HEK293 (cell line): ENCODE results near the gene TULP1.
A peak's percentile ranks its signal among the peaks of the same experiment; 100 is the strongest.

Experiments used
- GLIS1 ChIP-seq: fragments of 450-650 bp; formaldehyde crosslinking; IDR thresholded peaks from 2 replicates; pipeline ENCODE4 v1.5.1; 2016; ENCODE audit warnings: missing biosample characterization, missing genetic modification characterization
- HOXC10 ChIP-seq: sonication (generic); formaldehyde crosslinking; IDR thresholded peaks from 2 replicates; pipeline ENCODE4 v1.8.1; 2023; ENCODE audit warnings: mild to moderate bottlenecking, missing genetic modification reagents
- KLF8 ChIP-seq: fragments of 450-650 bp; formaldehyde crosslinking; IDR thresholded peaks from 2 replicates; pipeline ENCODE4 v1.5.1; 2016; ENCODE audit warnings: missing biosample characterization, missing genetic modification characterization
- PBX3 ChIP-seq: sonication (generic); formaldehyde crosslinking; IDR thresholded peaks from 2 replicates; pipeline ENCODE4 v1.8.1; 2022; ENCODE audit warnings: mild to moderate bottlenecking, moderate library complexity, missing genetic modification reagents
- PRDM1 ChIP-seq: fragments of 450-650 bp; formaldehyde crosslinking; IDR thresholded peaks from 2 replicates; pipeline ENCODE4; 2016; ENCODE audit warnings: missing biosample characterization, missing genetic modification characterization
- SCRT2 ChIP-seq: fragments of 450-650 bp; formaldehyde crosslinking; IDR thresholded peaks from 2 replicates; pipeline ENCODE4 v1.5.1; 2016; ENCODE audit warnings: missing biosample characterization, missing genetic modification characterization
- ZBTB20 ChIP-seq: fragments of 450-650 bp; formaldehyde crosslinking; IDR thresholded peaks from 2 replicates; pipeline ENCODE4 v1.5.1; 2016; ENCODE audit warnings: missing biosample characterization, missing genetic modification characterization
- ZFP41 ChIP-seq: fragments of 450-650 bp; formaldehyde crosslinking; IDR thresholded peaks from 2 replicates; pipeline ENCODE4 v1.5.1; 2016; ENCODE audit warnings: missing biosample characterization, missing genetic modification characterization, borderline replicate concordance
- ZIC2 ChIP-seq: fragments of 450-650 bp; formaldehyde crosslinking; IDR thresholded peaks from 2 replicates; pipeline ENCODE4 v1.5.1; 2016; ENCODE audit warnings: missing biosample characterization, missing genetic modification characterization
- ZNF155 ChIP-seq: fragments of 450-650 bp; formaldehyde crosslinking; IDR thresholded peaks from 2 replicates; pipeline ENCODE4 v1.5.1; 2016; ENCODE audit warnings: missing biosample characterization, missing genetic modification characterization
- ZNF2 ChIP-seq: fragments of 450-650 bp; formaldehyde crosslinking; IDR thresholded peaks from 2 replicates; pipeline ENCODE4 v1.5.1; 2016; ENCODE audit warnings: missing biosample characterization, missing genetic modification characterization
- ZNF292 ChIP-seq: fragments of 450-650 bp; formaldehyde crosslinking; IDR thresholded peaks from 2 replicates; pipeline ENCODE4 v1.5.1; 2016; ENCODE audit warnings: low read depth, missing biosample characterization, missing genetic modification characterization, borderline replicate concordance
- ZNF324 ChIP-seq: fragments of 450-650 bp; formaldehyde crosslinking; IDR thresholded peaks from 2 replicates; pipeline ENCODE4 v1.5.1; 2016; ENCODE audit warnings: missing biosample characterization, missing genetic modification characterization
- ZNF37A ChIP-seq: fragments of 450-650 bp; IDR thresholded peaks from 2 replicates; pipeline ENCODE4 v1.5.1; 2018; ENCODE audit warnings: missing biosample characterization, missing genetic modification characterization
- ZNF48 ChIP-seq: fragments of 450-650 bp; formaldehyde crosslinking; IDR thresholded peaks from 2 replicates; pipeline ENCODE4 v1.5.1; 2016; ENCODE audit warnings: missing biosample characterization, missing genetic modification characterization
- ZNF514 ChIP-seq: fragments of 450-650 bp; formaldehyde crosslinking; IDR thresholded peaks from 2 replicates; pipeline ENCODE4 v1.5.1; 2016; ENCODE audit warnings: missing biosample characterization, missing genetic modification characterization
- ZNF549 ChIP-seq: fragments of 450-650 bp; IDR thresholded peaks from 2 replicates; pipeline ENCODE4 v1.5.1; 2018; ENCODE audit warnings: missing biosample characterization, missing genetic modification characterization, mild to moderate bottlenecking, inconsistent platforms, moderate library complexity
- ZNF610 ChIP-seq: fragments of 450-650 bp; formaldehyde crosslinking; IDR thresholded peaks from 2 replicates; pipeline ENCODE4 v1.5.1; 2016; ENCODE audit warnings: missing biosample characterization, missing genetic modification characterization, borderline replicate concordance
- ZNF621 ChIP-seq: fragments of 450-650 bp; formaldehyde crosslinking; IDR thresholded peaks from 2 replicates; pipeline ENCODE4 v1.5.1; 2017; ENCODE audit warnings: missing biosample characterization, missing genetic modification characterization
- ZNF629 ChIP-seq: fragments of 450-650 bp; formaldehyde crosslinking; IDR thresholded peaks from 2 replicates; pipeline ENCODE4 v1.5.1; 2017; ENCODE audit warnings: missing biosample characterization, missing genetic modification characterization
- ZNF645 ChIP-seq: fragments of 450-650 bp; formaldehyde crosslinking; IDR thresholded peaks from 2 replicates; pipeline ENCODE4; 2016; ENCODE audit warnings: missing biosample characterization, missing genetic modification characterization
- ZNF830 ChIP-seq: fragments of 450-650 bp; IDR thresholded peaks from 2 replicates; pipeline ENCODE4 v1.5.0; 2018; ENCODE audit warnings: missing biosample characterization, missing genetic modification characterization, low read depth, mild to moderate bottlenecking, moderate library complexity
- ZNF837 ChIP-seq: fragments of 450-650 bp; formaldehyde crosslinking; IDR thresholded peaks from 2 replicates; pipeline ENCODE4 v1.5.1; 2016; ENCODE audit warnings: missing biosample characterization, missing genetic modification characterization
- ZNF843 ChIP-seq: fragments of 450-650 bp; formaldehyde crosslinking; IDR thresholded peaks from 2 replicates; pipeline ENCODE4 v1.5.1; 2016; ENCODE audit warnings: missing biosample characterization, missing genetic modification characterization
- ZSCAN23 ChIP-seq: fragments of 450-650 bp; formaldehyde crosslinking; IDR thresholded peaks from 2 replicates; pipeline ENCODE4 v1.5.1; 2016; ENCODE audit warnings: missing biosample characterization, missing genetic modification characterization
- TF ChIP-seq, protein P1 (sequence below): fragments of 450-650 bp; formaldehyde crosslinking; IDR thresholded peaks from 2 replicates; pipeline ENCODE4 v1.5.1; 2016; ENCODE audit warnings: missing biosample characterization, missing genetic modification characterization
- TF ChIP-seq, protein P2 (sequence below): fragments of 450-650 bp; formaldehyde crosslinking; IDR thresholded peaks from 2 replicates; pipeline ENCODE4 v1.5.1; 2016; ENCODE audit warnings: missing biosample characterization, missing genetic modification characterization
- TF ChIP-seq, protein P3 (sequence below): fragments of 450-650 bp; formaldehyde crosslinking; conservative IDR thresholded peaks from 2 replicates; pipeline ENCODE4 v1.5.1; 2016; ENCODE audit warnings: low read depth, missing biosample characterization, missing genetic modification characterization
- TF ChIP-seq, protein P4 (sequence below): fragments of 450-650 bp; formaldehyde crosslinking; IDR thresholded peaks from 2 replicates; pipeline ENCODE4 v1.5.1; 2016; ENCODE audit warnings: missing biosample characterization, missing genetic modification characterization

The TULP1 gene

DNA sequence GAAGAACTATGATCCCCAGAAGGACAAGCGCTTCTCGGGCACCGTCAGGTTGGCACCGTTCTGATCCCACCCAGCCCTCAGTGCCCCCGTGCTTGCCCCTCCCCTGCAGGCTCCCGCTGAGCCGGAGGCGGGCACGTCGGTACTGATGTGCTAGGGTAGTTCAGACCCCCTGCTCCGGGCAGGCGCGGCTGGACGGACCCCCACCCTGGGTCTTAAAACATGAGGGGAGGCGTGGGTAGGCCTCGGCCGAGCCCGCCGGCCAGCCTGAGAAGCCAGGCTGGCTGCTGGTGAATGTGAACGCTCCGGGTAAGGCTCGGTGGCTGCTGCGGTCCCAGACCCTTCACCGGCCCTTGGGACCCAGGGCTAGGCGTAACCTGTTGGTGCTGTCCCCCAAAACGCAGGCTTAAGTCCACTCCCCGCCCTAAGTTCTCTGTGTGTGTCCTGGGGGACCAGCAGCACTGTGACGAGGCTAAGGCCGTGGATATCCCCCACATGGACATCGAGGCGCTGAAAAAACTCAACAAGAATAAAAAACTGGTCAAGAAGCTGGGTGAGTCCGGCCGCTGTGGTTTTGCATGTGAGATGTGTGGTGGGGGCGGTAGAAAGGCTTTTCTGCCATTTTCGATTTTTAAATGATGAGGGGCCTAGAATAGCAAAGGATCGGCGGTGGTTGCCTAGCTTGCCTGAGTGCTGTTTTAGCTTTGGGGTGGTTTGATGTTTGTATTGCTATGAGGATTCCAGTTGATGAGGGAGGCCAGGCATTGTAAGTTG, 43.5 kb downstream of the TULP1 start (continued):
- TF ChIP-seq ZIC2 (tag by site-specific recombination): peak; percentile 29; the same call in 1 of the 2 replicates
- no peak for TF ChIP-seq PRDM1
- TF ChIP-seq ZNF621 (tag by site-specific recombination): no peak
- TF ChIP-seq ZNF2 (tag by site-specific recombination): no peak
- TF ChIP-seq PBX3 (CRISPR knock-in tag): no peak
- TF ChIP-seq ZNF48: no peak
- TF ChIP-seq SCRT2: peak; percentile 25; the same call in 1 of the 2 replicates
- 0 out of 2 replicates have a peak, but pooled peaks have one; percentile 25 for TF ChIP-seq ZNF837 (tag by site-specific recombination)
- TF ChIP-seq ZNF629 (tag by site-specific recombination): no peak
- TF ChIP-seq, protein P1, sequence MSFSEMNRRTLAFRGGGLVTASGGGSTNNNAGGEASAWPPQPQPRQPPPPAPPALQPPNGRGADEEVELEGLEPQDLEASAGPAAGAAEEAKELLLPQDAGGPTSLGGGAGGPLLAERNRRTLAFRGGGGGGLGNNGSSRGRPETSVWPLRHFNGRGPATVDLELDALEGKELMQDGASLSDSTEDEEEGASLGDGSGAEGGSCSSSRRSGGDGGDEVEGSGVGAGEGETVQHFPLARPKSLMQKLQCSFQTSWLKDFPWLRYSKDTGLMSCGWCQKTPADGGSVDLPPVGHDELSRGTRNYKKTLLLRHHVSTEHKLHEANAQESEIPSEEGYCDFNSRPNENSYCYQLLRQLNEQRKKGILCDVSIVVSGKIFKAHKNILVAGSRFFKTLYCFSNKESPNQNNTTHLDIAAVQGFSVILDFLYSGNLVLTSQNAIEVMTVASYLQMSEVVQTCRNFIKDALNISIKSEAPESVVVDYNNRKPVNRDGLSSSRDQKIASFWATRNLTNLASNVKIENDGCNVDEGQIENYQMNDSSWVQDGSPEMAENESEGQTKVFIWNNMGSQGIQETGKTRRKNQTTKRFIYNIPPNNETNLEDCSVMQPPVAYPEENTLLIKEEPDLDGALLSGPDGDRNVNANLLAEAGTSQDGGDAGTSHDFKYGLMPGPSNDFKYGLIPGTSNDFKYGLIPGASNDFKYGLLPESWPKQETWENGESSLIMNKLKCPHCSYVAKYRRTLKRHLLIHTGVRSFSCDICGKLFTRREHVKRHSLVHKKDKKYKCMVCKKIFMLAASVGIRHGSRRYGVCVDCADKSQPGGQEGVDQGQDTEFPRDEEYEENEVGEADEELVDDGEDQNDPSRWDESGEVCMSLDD (tag by site-specific recombination): no peak
- no peak for TF ChIP-seq KLF8 (tag by site-specific recombination)
- no peak for TF ChIP-seq ZNF843 (tag by site-specific recombination)
- TF ChIP-seq ZNF610 (tag by site-specific recombination): no peak
- peak; percentile 16; the same call in 1 of the 2 replicates for TF ChIP-seq GLIS1
- TF ChIP-seq ZFP41 (tag by site-specific recombination): no peak
- TF ChIP-seq ZNF830 (tag by site-specific recombination): no peak
- TF ChIP-seq, protein P2, sequence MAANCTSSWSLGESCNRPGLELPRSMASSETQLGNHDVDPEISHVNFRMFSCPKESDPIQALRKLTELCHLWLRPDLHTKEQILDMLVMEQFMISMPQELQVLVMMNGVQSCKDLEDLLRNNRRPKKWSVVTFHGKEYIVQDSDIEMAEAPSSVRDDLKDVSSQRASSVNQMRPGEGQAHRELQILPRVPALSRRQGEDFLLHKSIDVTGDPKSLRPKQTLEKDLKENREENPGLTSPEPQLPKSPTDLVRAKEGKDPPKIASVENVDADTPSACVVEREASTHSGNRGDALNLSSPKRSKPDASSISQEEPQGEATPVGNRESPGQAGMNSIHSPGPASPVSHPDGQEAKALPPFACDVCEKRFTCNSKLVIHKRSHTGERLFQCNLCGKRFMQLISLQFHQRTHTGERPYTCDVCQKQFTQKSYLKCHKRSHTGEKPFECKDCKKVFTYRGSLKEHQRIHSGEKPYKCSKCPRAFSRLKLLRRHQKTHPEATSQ: no peak
- no peak for TF ChIP-seq ZNF549 (tag by site-specific recombination)
- no peak for TF ChIP-seq ZNF324
- TF ChIP-seq ZNF514 (tag by site-specific recombination): no peak
- TF ChIP-seq, protein P3, sequence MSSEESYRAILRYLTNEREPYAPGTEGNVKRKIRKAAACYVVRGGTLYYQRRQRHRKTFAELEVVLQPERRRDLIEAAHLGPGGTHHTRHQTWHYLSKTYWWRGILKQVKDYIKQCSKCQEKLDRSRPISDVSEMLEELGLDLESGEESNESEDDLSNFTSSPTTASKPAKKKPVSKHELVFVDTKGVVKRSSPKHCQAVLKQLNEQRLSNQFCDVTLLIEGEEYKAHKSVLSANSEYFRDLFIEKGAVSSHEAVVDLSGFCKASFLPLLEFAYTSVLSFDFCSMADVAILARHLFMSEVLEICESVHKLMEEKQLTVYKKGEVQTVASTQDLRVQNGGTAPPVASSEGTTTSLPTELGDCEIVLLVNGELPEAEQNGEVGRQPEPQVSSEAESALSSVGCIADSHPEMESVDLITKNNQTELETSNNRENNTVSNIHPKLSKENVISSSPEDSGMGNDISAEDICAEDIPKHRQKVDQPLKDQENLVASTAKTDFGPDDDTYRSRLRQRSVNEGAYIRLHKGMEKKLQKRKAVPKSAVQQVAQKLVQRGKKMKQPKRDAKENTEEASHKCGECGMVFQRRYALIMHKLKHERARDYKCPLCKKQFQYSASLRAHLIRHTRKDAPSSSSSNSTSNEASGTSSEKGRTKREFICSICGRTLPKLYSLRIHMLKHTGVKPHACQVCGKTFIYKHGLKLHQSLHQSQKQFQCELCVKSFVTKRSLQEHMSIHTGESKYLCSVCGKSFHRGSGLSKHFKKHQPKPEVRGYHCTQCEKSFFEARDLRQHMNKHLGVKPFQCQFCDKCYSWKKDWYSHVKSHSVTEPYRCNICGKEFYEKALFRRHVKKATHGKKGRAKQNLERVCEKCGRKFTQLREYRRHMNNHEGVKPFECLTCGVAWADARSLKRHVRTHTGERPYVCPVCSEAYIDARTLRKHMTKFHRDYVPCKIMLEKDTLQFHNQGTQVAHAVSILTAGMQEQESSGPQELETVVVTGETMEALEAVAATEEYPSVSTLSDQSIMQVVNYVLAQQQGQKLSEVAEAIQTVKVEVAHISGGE (tag by site-specific recombination): no peak
- TF ChIP-seq ZSCAN23: no peak
- TF ChIP-seq ZNF292: no peak
- 0 out of 2 replicates have a peak, but pooled peaks have one; percentile 27 for TF ChIP-seq ZNF645 (tag by site-specific recombination)
- TF ChIP-seq ZNF37A (tag by site-specific recombination): no peak
- no peak for TF ChIP-seq ZBTB20 (tag by site-specific recombination)
- 0 out of 2 replicates have a peak, but pooled peaks have one; percentile 35 for TF ChIP-seq HOXC10 (CRISPR knock-in tag)
- no peak for TF ChIP-seq ZNF155
- TF ChIP-seq, protein P4, sequence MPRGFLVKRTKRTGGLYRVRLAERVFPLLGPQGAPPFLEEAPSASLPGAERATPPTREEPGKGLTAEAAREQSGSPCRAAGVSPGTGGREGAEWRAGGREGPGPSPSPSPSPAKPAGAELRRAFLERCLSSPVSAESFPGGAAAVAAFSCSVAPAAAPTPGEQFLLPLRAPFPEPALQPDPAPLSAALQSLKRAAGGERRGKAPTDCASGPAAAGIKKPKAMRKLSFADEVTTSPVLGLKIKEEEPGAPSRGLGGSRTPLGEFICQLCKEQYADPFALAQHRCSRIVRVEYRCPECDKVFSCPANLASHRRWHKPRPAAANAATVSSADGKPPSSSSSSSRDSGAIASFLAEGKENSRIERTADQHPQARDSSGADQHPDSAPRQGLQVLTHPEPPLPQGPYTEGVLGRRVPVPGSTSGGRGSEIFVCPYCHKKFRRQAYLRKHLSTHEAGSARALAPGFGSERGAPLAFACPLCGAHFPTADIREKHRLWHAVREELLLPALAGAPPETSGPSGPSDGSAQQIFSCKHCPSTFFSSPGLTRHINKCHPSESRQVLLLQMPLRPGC (tag by site-specific recombination): 0 out of 2 replicates have a peak, but pooled peaks have one; percentile 8
